Lung (tissue), 12 donors: Measurements from ENCODE around the gene PITRM1. TPM values are rescaled to one million over a fixed set of nuclear protein-coding genes. Genes with fewer than 3 reads are reported as not detected.

Source experiments
- ATAC-seq: fragments of 200-7000 bp; cut with Tn5 transposase; one replicate; pipeline ENCODE4 v1.9.1; 2020; ENCODE audit warnings: moderate number of reproducible peaks; ENCODE audit not compliant: insufficient read depth, low FRiP score
- DNase-seq, 3 donors: peaks; one replicate each; pipeline ENCODE4 v3.0.0-alpha.2; 2013 to 2017
- H3K27ac ChIP-seq, 2 donors: one replicate each; pipeline ENCODE4 v1.5.1; 2013; ENCODE audit warnings: mild to moderate bottlenecking in 2 of 2, moderate library complexity in 2 of 2, control low read depth in 1 of 2, inconsistent platforms in 1 of 2, low read depth in 1 of 2, low read length in 1 of 2
- H3K27me3 ChIP-seq, 3 donors: one replicate each; pipeline ENCODE4 v1.5.1; 2013; ENCODE audit warnings: low read length in 2 of 3; ENCODE audit not compliant: control insufficient read depth in 3 of 3, insufficient read depth in 3 of 3
- H3K36me3 ChIP-seq, 4 donors: one replicate each; pipeline ENCODE4 v1.5.1; 2013; ENCODE audit warnings: low read length in 4 of 4, mild to moderate bottlenecking in 1 of 4, moderate library complexity in 1 of 4; ENCODE audit not compliant: control insufficient read depth in 4 of 4, insufficient read depth in 4 of 4
- H3K4me1 ChIP-seq, 5 donors: one replicate each; pipeline ENCODE4 v1.5.1; 2013; ENCODE audit warnings: low read length in 5 of 5, mild to moderate bottlenecking in 2 of 5, moderate library complexity in 1 of 5; ENCODE audit not compliant: control insufficient read depth in 5 of 5, insufficient read depth in 5 of 5
- H3K4me3 ChIP-seq: one replicate; pipeline ENCODE4 v1.5.1; 2013; ENCODE audit warnings: mild to moderate bottlenecking, control low read depth, moderate library complexity
- H3K9ac ChIP-seq, 2 donors: one replicate each; pipeline ENCODE4 v1.5.1; 2013; ENCODE audit warnings: low read length in 2 of 2, control low read depth in 1 of 2; ENCODE audit not compliant: insufficient read depth in 1 of 2
- H3K9me3 ChIP-seq, 4 donors: one replicate each; pipeline ENCODE4 v1.5.1; 2013; ENCODE audit warnings: low read length in 3 of 4, mild to moderate bottlenecking in 1 of 4, moderate library complexity in 1 of 4; ENCODE audit not compliant: control insufficient read depth in 4 of 4, insufficient read depth in 3 of 4
- CTCF ChIP-seq: IDR thresholded peaks from 2 replicates; pipeline ENCODE4 v1.5.1; 2012; ENCODE audit warnings: mild to moderate bottlenecking; ENCODE audit errors: control extremely low read depth, extremely low read depth
- WGBS, 2 donors: extraction: QIAGEN DNeasy Blood & Tissue Kit; methylation state at CpG; one replicate each; pipeline ENCODE4 v1.1.7; 2013; 5-methylcytosine and 5-hydroxymethylcytosine counted together
- polyA plus RNA-seq, 2 donors: library from polyadenylated mRNA; stranded (reverse); fragments of 200-250 nt; gene quantifications; one replicate each; pipeline ENCODE4 v1.2.1, GENCODE V29; 2013
- total RNA-seq, 2 donors: library from RNA; depleted of rRNA in 1 of 2; stranded (reverse); fragments of >200 nt in 1 of 2; gene quantifications; one replicate each; pipeline ENCODE4 v1.2.1, GENCODE V29; 2014 to 2021
- donor health status: control.
- donor health status: control.
- donor health status: Bipolar disorder and iron deficiency.
- donor health status: healthy.
- donor health status: DM: yes; HTN: yes; CAD: no.

Gene PITRM1
- total and polyA plus RNA-seq, 4 donors, result 46.5 to 88.5 (median 60.7) TPM

GRCh38 chr10:3147117-3147820 lies 25.3 kb downstream of the PITRM1 start:
- no peak for TF ChIP-seq CTCF
- no peak overlapping the region for H3K9ac ChIP-seq
- ATAC-seq (no peak), DNase-seq (no peak)
- H3K9me3 ChIP-seq, result no peaks in the 10 kb centered on the region
- no peaks in the 10 kb centered on the region for H3K4me1 ChIP-seq
- peaks cover 27 to 65% (median 53%) of the 10 kb centered on the region in 4 donors for H3K36me3 ChIP-seq
- no peak overlapping the region for H3K27ac ChIP-seq
- 94 to 97% methylated on average over 17 of the region's 17 CpGs for WGBS, 2 donors
- no peak overlapping the region for H3K4me3 ChIP-seq
- H3K27me3 ChIP-seq, result no peaks in the 10 kb centered on the region

GRCh38 chr10:3146289-3146688 lies 26.3 kb downstream of the PITRM1 start:
- no peak for TF ChIP-seq CTCF
- Histone ChIP-seq H3K4me3 (no peak overlapping the region), H3K9ac (no peak overlapping the region), H3K27ac (no peak overlapping the region), H3K4me1 (no peaks in the 10 kb centered on the region), H3K36me3 (peaks cover 27 to 70% (median 57%) of the 10 kb centered on the region in 4 donors), H3K9me3 (no peaks in the 10 kb centered on the region), H3K27me3 (no peaks in the 10 kb centered on the region)
- ATAC-seq, result no peak
- no peak for DNase-seq
- WGBS, 2 donors, result 95 to 98% methylated on average over 8 of the region's 8 CpGs

GRCh38 chr10:3145366-3145765 lies 27.2 kb downstream of the PITRM1 start:
- no peaks in the 10 kb centered on the region for H3K27me3 ChIP-seq
- no peaks in the 10 kb centered on the region for H3K4me1 ChIP-seq
- H3K9me3 ChIP-seq, result no peaks in the 10 kb centered on the region
- no peak for TF ChIP-seq CTCF
- no peak overlapping the region for H3K9ac ChIP-seq
- no peak overlapping the region for H3K27ac ChIP-seq
- H3K4me3 ChIP-seq, result no peak overlapping the region
- DNase-seq, result no peak
- peaks cover 27 to 63% (median 57%) of the 10 kb centered on the region in 4 donors for H3K36me3 ChIP-seq
- no peak for ATAC-seq
- WGBS, 2 donors, result 98 to 99% methylated on average over 18 of the region's 18 CpGs
